ENCODE results near the gene SPSB4.
"Not testable (repeated sequence)": the region's sequence is repeated elsewhere in the genome, so short reads cannot be mapped to it uniquely, and the experiment has no call there.

Gene SPSB4

GRCh38 chr3:141113680-141114079 lies 62.5 kb downstream of the SPSB4 start:
- in situ Hi-C loops (cut with HindIII; ENCODE audit: low sequenced_read_pairs) = not testable (repeated sequence)

GRCh38 chr3:141114179-141114745 lies 63.1 kb downstream of the SPSB4 start:
- in situ Hi-C loops (cut with HindIII; ENCODE audit: low sequenced_read_pairs) = no loop called here

GRCh38 chr3:141114816-141115460 lies 63.8 kb downstream of the SPSB4 start:
- in situ Hi-C loops (cut with HindIII; ENCODE audit: low sequenced_read_pairs) = no loop called here

- in situ Hi-C loops (cut with HindIII; ENCODE audit: low sequenced_read_pairs) = no loop called here
Measured at GRCh38 chr3:141115789-141116541, 64.8 kb downstream of the SPSB4 start.

GRCh38 chr3:141116721-141117120 lies 65.6 kb downstream of the SPSB4 start:
- in situ Hi-C loops (cut with HindIII; ENCODE audit: low sequenced_read_pairs) = no loop called here

- in situ Hi-C loops (cut with HindIII; ENCODE audit: low sequenced_read_pairs) = not testable (repeated sequence)
Measured at GRCh38 chr3:141117982-141118381, 66.8 kb downstream of the SPSB4 start.

GRCh38 chr3:141122455-141123030 lies 71.4 kb downstream of the SPSB4 start:
- in situ Hi-C loops (cut with HindIII; ENCODE audit: low sequenced_read_pairs) = no loop called here

GRCh38 chr3:141123677-141124410 lies 72.7 kb downstream of the SPSB4 start:
- in situ Hi-C loops (cut with HindIII; ENCODE audit: low sequenced_read_pairs) = no loop called here

- in situ Hi-C loops (cut with HindIII; ENCODE audit: low sequenced_read_pairs) = no loop called here
Measured at GRCh38 chr3:141124715-141125114, 73.6 kb downstream of the SPSB4 start.

GRCh38 chr3:141125351-141125750 lies 74.2 kb downstream of the SPSB4 start:
- in situ Hi-C loops (cut with HindIII; ENCODE audit: low sequenced_read_pairs) = no loop called here

GRCh38 chr3:141126661-141127343 lies 75.7 kb downstream of the SPSB4 start:
- in situ Hi-C loops (cut with HindIII; ENCODE audit: low sequenced_read_pairs) = no loop called here

GRCh38 chr3:141127344-141128125 lies 76.4 kb downstream of the SPSB4 start:
- in situ Hi-C loops (cut with HindIII; ENCODE audit: low sequenced_read_pairs) = no loop called here

GRCh38 chr3:141128126-141128777 lies 77.1 kb downstream of the SPSB4 start:
- in situ Hi-C loops (cut with HindIII; ENCODE audit: low sequenced_read_pairs) = no loop called here

- in situ Hi-C loops (cut with HindIII; ENCODE audit: low sequenced_read_pairs) = no loop called here
Measured at GRCh38 chr3:141129049-141129448, 77.9 kb downstream of the SPSB4 start.

GRCh38 chr3:141129541-141130011 lies 78.4 kb downstream of the SPSB4 start:
- in situ Hi-C loops (cut with HindIII; ENCODE audit: low sequenced_read_pairs) = no loop called here

- in situ Hi-C loops (cut with HindIII; ENCODE audit: low sequenced_read_pairs) = no loop called here
Measured at GRCh38 chr3:141143517-141143916, 92.4 kb downstream of the SPSB4 start.

- in situ Hi-C loops (cut with HindIII; ENCODE audit: low sequenced_read_pairs) = no loop called here
Measured at GRCh38 chr3:141146979-141147470, 95.9 kb downstream of the SPSB4 start.

GRCh38 chr3:141147657-141148056 lies 96.5 kb downstream of the SPSB4 start:
- in situ Hi-C loops (cut with HindIII; ENCODE audit: low sequenced_read_pairs) = no loop called here

GRCh38 chr3:141148169-141148568 lies 97.0 kb downstream of the SPSB4 start:
- in situ Hi-C loops (cut with HindIII; ENCODE audit: low sequenced_read_pairs) = no loop called here
